COR-L47 (cell line): ENCODE results near the gene TAS2R8.
"Not testable (repeated sequence)": the region's sequence is repeated elsewhere in the genome, so short reads cannot be mapped to it uniquely, and the experiment has no call there.

ENCODE experiments used
- DNase-seq: peaks from one replicate; lab custom pipeline; 2025; lab: John Stamatoyannopoulos, UW

TAS2R8 gene, protein sequence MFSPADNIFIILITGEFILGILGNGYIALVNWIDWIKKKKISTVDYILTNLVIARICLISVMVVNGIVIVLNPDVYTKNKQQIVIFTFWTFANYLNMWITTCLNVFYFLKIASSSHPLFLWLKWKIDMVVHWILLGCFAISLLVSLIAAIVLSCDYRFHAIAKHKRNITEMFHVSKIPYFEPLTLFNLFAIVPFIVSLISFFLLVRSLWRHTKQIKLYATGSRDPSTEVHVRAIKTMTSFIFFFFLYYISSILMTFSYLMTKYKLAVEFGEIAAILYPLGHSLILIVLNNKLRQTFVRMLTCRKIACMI

DNA sequence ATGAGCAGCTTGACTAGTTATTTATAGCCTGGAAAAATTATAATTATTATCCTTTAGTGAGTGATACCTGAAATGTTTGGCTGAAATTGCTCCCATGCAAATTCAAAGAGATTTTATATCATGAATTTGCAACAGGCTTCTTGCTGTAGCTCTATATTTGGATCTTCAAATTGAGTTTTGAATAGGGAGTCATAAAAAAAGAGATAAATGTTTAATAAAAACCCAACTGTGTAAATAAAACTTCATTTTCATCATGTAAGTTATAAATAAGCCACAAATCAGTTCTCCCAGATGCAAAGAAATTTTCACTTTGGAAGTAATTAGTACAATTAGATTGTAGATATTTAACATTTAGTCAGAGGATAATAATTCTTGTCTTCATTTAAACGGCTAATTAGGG, at the start of gene TAS2R8:
Gene TAS2R8, minus strand, starts transcription at position 101 of the 400 bp plus-strand sequence. CDS start 306 bp downstream, outside the sequence.
- DNase-seq = no peak

DNA sequence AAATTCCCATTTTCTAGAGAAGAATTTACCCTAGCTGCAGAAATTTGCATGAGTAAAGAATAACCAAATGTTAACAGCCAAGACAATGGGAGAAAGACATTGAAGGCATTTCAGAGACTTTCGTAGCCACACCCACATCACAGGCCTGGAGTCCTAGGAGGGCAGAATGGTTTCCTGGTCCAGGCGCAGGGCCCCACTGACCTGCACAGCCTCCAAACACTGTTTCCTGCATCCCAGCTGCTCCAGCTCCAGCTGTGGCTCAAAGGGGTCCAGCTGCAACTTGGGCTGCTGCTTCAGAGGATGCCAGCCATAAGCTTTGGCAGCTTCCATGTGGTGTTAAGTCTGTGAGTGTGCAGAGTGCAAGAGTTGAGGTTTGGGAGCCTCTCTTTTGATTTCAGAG, 48.7 kb upstream of the TAS2R8 start:
- no peak for DNase-seq

DNA sequence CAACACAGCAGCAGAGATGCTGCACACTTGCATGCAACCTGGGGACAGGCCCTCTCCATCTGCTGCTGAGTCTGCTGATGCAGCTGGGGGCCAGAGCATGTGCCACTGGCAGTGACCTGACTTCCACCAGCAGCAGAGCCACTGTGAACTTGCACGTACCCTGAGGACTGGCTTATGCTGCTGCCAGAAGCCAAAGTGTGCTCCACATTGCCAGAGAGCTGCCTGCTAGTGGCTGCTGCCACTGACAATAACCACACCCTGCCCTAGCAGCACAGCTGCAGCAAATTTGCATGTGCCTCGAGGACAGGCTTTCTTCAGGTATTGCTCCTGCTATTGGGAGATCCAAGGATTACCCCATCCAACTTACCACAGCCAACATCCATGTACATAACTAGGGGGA, 46.7 kb upstream of the TAS2R8 start:
- DNase-seq = no peak

DNA sequence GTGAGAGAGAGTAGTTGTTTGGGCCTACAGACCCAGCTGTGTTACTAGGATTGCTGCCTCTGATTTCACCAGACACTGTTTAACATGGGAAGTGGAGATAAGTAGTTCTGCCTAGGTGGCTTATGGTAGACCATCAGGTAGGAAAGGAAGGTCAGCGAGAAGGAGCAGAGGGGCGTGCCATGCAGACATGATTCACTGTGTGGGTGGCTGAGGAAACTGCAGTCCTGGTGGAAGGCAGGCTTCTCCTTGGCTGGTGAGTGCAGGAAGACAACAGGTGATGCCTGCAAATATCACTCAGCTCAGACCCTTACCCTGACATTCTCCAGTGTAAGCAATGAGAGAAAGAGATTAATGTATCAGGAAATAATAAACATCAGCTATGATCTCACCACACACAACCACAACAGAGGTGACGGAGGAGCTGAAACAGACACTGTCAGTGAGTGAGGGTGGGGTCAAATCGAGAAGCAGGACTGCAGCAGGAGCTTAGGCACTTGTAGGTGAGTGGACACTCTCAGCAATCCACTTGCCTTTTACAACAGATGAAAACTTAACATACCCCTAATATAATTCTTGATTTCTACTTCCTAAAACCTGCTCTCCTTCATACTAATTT, 44.3 kb upstream of the TAS2R8 start:
- DNase-seq = no peak

DNA sequence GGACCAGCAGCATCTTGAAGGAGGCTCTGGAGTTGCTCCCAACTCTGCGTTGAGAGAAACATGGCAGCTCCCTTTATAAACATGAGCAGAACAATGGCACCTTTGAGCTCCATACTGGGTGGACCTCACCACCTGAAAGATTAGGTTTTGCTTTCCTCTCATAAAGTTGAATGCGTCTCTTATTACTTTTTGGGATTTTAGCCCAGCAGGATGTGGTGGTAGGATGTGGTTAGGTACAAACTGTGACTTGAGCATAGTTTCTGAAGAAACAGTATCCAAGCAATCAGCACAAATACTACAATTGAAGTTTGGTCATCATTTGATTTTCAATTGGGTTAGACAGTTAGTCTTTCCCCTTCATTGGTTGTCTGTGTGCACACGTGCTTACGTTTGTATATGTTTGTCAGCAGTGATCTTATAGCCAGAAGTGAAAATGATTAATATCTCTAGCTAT, 42.4 kb upstream of the TAS2R8 start, which contains the start of gene PRR4:
Gene PRR4, minus strand, starts transcription at position 51 of the 454 bp plus-strand sequence. Its CDS starts 38 bp downstream, at position 13.
- no peak for DNase-seq

DNA sequence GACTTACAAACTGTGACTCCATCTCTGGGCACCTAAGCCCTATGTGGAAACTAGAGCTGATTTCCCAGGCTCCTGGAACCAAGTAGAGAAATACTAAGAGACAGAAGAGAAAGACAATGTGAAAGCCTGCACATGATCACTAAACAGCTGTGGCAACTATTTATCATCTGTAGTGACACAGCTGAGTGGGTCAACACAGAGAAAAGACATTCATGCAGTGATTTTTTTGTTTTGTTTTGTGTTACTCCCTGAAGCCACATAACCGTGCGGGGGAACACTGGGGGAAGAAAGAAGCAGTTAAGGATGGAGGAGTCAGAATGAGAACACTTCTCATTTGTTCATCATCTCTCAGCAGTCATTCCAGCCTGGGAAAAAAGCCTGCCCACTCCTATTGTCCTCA, 40.7 kb upstream of the TAS2R8 start:
- no peak for DNase-seq

DNA sequence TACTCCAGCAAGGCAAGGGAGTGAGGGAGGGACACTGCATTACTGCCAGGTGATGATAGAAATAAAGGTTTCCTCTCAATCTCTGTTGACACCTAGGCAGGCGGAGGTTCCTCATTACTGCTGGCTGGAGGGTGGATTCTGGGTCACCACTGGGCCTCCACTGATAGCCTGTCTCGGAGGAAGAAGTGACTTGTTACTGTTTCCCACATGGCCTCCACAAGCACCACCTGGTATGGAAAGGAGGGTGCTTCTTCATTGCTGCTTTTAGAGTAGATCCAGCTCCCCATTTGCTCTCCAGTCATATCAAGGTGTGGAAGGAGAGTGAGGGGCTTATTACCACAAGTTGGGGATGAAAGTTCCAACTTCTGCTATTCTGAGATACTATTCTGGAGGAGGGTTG, 35.8 kb upstream of the TAS2R8 start:
- DNase-seq = no peak

DNA sequence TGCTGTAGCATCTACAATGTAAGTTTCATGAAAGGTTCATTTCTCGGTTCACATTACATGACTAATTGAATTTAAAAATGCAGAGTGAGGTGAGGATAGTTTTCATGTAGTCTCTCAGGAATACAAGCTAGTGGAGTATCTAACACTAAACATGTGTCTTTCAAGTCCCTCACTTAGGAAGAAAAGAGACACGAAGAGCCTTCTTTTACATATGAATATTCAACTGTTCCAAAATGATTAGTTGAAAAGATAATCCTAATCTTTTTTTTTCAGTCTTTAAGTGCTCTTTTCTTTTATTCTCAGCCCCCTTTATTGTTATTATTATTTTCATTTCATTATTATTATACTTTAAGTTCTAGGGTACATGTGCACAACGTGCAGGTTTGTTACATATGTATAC, 31.4 kb upstream of the TAS2R8 start:
- DNase-seq = no peak

DNA sequence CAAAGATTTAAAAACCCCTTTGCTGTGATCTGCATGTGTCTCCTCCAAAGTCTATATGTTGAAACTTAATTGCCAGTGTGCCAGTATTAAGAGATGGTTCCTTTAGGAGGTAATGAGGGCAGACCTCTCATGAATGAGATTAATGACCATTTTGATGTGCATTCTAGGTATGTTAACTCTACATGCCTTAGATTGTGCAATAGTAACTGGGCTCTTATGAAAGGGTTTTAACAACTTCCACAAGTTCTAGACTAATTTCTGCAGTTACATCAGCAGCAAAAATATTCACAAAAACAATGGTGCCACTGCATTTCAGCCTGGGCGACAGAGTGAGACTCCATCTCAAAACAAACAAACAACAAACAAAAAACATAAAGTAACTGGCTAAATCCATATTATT, 22.9 kb upstream of the TAS2R8 start:
- DNase-seq = no peak

DNA sequence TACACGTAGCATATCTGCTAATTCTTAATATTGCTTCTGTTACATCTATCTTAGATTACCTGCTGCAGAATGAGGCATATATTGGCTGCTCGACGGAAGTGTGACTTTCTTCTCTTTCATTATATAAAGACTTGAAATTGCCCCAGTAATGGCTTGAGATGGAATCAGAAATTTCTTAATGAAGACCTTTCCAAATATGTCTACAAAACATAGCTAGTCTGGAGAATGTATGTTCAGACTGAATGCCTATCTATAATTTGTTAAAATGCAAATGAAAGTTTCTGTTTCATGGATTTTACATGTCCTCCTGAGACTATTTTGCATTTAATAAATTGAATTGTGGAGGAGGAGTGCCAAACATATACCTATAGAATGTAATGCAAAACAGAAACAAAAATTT, 19.2 kb upstream of the TAS2R8 start, which contains the start of gene TAS2R10:
Gene TAS2R10, minus strand, starts transcription at position 101 of the 400 bp plus-strand sequence. Its CDS starts 89 bp downstream, at position 12.
- no peak for DNase-seq

DNA sequence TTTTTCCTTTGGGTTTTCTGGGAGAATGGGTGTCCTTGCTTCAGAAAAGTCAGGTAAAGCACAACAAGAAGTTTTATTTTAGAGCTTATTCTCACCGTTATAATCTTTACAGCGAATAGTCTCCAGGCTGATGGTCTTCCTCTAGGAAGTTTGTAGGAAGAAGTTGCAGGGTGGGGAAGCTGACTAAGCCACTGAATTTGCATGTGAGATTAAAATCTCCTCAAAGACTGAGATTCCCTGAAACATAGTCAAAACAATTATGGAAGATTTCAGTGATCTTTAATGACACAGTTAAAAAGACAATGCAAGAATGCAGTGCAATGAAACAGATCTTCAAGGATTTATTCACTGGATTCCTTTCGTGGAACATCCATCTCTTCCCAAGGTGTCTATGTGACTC, 17.9 kb upstream of the TAS2R8 start:
- no peak for DNase-seq

DNA sequence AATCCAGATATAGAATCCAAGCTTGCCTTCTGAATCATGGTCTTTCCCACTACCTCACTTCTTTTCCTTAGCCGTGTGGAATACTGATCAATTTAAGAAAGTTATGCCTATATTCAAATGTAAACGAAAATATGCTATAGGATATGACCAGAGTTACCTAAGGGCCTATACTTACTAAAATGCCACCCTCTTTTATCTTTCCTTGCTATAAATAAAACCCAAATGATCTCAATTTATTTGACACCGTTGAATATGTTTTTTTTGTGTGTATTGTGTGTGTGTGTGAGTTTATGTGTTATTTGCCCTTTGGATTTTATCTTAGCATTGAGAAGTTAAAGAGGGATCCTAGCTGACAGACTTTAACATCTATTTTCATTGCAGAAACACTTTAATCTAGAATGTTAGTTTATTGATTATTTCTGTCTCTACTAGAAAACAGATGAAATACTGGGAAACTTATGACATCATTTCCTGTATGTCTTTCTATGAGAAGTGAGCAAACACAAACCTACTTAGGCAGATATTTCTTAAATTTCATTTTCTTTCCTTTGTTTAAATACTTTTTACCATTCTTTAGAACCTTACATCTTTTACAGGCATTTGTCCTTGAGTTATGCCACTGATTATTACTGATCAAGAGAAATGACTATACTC, 4.9 kb upstream of the TAS2R8 start:
- no peak for DNase-seq

DNA sequence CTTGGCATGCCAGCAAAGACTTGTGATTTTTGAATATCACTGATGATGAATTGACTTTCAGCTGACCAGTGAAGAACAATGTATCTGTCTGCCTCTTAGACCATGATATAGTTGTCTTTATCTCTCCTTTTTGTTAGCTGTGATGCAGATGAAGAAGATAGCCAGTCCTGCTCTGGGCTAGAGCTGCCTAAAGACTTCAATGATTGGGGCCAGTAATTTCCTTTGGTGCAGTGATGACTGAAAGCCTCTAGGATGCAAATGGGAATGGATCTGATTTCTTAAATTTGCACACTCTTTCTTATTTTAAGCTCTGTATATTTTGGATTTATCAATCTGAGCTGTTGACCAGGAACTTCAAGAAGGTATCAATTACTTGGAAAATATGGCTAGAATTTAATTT, 3.0 kb upstream of the TAS2R8 start, which contains the start of gene TAS2R9:
Gene TAS2R9, minus strand, starts transcription at position 101 of the 400 bp plus-strand sequence. Its CDS starts 93 bp downstream, at position 8.
- no peak for DNase-seq

DNA sequence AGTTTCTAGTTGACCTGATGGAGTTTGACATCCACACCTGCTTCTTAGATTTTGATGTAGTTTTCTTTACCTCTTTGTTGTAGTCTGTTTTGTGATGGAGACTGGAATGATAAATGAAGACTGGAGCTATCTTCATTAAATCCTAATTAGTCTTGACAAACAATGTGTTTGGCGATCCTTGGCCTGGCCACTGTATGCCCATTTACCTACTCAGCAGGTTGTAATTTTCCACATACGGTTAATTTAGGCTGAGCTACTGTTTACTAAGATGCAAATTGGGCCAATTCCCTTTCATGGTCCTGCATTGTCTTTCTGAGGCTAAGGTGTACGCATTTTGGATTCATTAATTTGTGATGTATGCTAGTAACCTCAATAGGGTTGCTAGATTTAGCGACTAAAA, 4.5 kb downstream of the TAS2R8 start, which contains the start of gene TAS2R7:
Gene TAS2R7, minus strand, starts transcription at position 41 of the 400 bp plus-strand sequence. CDS start 57 bp downstream, outside the sequence.
- DNase-seq = no peak

DNA sequence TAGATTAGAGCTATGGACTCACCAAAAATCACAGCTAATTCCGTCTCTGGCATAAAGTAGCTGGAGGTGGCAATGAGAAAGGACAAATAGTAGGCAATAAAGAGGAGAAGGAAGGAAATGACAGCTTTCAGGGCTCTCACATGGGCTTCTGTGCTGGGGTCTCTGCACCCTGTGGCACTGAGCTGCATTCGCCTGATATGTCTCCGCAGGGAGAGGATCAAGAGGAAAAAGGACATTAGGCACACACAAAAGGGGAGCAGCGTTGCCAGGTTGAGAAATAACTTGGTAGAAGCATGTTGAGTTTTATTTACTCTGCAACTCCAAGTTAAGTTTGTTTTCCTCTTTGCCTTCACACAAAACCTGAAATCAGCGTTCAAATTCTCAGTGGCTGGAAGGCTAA, 5.3 kb downstream of the TAS2R8 start:
- no peak for DNase-seq

DNA sequence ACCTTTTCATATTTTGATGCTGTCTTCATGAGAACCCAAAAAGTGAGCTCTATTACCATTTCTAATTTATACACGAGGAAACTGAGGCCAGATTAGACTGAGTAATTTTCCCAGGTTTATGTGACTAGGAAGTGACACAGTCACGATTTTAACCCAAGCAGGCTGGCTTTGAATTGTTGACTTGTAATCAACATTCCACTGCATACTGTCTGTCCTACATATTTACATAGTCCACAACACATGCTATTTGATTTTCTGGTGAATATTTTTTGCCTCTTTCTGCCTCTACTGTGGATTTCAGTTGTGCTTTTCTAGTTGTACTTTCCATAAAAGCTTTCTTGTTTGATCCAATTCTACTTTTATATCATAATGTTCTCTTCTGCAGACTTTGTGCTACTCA, 12.9 kb downstream of the TAS2R8 start:
- DNase-seq = no peak

DNA sequence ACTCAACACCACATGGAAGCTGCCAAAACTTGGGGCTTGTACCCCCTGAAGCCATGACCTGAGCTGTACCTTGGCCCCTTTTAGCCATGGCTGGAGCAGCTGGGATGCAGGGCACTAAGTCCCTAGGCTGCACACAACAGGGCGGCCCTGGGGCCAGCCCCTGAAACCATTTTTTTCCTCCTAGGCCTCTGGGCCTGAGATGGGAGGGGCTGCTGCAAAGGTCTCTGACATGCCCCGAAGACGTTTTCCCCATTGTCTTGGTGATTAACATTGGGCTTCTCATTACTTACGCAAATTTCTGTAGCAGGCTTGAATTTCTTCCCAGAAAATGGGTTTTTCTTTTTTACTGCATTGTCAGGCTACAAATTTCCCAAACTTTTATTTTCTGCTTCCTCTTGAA, 15.3 kb downstream of the TAS2R8 start:
- DNase-seq = not testable (repeated sequence)

DNA sequence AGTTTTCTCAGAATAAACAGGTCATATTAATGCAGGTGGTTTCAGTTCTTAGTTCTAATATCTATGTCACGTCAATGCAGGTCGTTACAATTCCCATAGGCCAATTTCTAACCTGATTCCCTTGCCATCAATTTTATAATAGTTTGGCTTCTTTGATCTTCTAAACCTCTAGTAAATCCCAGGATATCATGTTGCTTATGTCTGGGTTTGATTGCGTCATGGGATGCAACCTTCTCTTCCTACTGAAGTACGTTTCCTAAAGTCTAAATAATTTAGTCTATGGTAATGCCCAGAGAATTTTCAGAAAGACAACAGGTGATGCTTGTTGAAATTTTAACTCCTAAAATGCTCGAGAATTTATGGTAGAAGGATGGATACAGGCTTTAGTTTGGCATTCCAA, 23.8 kb downstream of the TAS2R8 start:
- DNase-seq = no peak

DNA sequence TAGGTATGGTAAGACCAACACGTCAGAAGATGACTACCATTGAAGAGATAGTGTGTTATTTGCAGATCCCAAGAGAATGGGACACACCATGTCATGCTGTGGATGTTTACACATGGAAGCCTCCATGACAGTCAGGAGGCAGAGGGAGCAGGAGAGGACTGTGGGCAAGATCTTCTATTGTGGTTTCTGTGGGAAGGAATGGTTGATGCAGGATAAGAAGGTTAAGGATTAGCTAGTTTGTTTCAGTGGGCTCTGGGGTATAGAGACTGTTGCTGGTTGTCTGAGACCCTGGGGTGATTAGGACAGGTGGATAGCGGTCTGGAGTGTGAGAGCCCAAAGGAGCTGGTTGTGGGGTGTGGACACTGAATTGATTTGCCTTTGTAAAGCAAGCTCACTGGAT, 28.0 kb downstream of the TAS2R8 start:
- DNase-seq = no peak

DNA sequence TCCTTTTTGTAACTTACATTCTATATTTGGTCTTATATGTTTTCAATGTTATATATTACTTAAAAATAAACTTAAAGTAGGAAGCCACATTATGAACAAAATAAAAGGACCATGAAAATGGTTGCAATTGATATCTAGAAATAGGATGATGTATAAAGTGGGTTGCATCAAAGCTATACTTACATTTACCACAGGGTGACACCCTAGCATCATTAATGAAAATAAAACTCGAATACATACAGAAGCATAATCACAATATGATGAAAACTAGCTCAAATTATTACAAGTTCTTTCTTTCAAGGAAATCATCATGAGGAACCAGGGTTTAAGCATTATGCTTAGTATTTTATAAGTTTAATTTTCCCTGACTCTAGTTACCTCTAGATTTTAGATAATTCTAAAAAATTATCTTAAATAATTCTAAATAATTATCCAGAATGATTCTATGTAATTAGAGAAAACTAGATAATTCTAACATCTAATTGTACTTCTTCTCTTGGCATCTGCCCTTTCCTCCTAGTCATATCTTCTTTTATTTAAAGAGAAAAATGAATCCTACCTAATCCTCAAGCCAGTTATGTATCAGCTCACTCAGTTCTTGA, 35.9 kb downstream of the TAS2R8 start:
- DNase-seq = no peak

DNA sequence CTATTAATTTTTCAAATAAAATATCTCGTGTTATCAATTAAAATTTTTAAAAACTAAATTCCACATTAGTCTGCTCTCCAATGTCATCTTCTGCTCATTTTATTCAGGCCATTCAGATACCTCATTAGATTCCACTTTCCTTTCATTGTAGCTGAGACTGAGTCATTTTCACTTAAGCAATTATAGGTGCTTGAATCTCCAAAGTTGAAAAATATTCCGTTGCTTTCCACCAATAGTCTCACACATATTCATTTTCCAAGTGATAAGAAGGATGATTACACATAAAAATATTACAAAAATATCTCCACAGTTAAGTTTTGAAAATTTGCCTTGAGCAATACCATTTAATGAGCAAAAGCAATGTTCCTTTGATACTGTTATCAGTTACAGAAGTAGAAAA, 47.4 kb downstream of the TAS2R8 start:
- no peak for DNase-seq

DNA sequence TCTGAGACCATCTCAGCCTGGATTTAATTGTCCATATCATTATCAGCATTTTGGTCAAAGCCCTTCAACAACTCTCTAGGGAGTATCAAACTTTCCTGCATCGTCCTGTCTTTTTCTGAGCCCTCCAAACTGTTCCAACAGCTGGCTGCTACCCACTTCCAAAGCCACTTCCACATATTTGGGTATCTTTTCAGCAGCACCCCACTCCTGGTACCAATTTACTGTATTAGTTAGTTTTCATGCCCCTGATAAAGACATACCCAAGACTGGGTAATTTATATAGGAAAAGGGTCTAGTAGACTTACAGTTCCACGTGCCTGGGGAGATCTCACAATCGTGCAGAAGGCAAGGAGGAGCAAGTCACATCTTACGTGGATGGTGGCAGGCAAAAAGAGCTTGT, 50.9 kb downstream of the TAS2R8 start:
- no peak for DNase-seq
